Gastroesophageal sphincter (tissue), 4 donors: Measurements from ENCODE around the gene MAP7D2. TPM values are rescaled to one million over a fixed set of nuclear protein-coding genes. Genes with fewer than 3 reads are reported as not detected.

Experiments
- ATAC-seq: fragments of 150-250 bp; one replicate; pipeline ENCODE4 v1.9.1; 2016; ENCODE audit warnings: mild to moderate bottlenecking, moderate library complexity
- H3K27ac ChIP-seq, 4 donors: fragments of 200-600 bp; sonication (generic) in 3 of 4; 1 replicate in 3 of 4; 2 replicates in 1 of 4; pipeline ENCODE4 v1.5.1; 2016 to 2019
- H3K27me3 ChIP-seq: fragments of 200-600 bp; sonication (generic); one replicate; pipeline ENCODE4 v1.5.1; 2019
- H3K36me3 ChIP-seq, 2 donors: fragments of 200-600 bp; sonication (generic); one replicate each; pipeline ENCODE4 v1.5.1; 2019; ENCODE audit warnings: control low read depth in 1 of 2
- H3K4me1 ChIP-seq, 3 donors: fragments of 200-600 bp; sonication (generic); 1 replicate in 2 of 3; 2 replicates in 1 of 3; pipeline ENCODE4 v1.5.1; 2016 to 2019; ENCODE audit warnings: control low read depth in 2 of 3
- H3K4me3 ChIP-seq, 2 donors: fragments of 200-600 bp; sonication (generic); one replicate each; pipeline ENCODE4 v1.5.1; 2019; ENCODE audit warnings: mild to moderate bottlenecking in 1 of 2, moderate library complexity in 1 of 2
- H3K9me3 ChIP-seq, 3 donors: fragments of 200-600 bp; sonication (generic); one replicate each; pipeline ENCODE4 v1.5.1; 2017 to 2019; ENCODE audit warnings: control low read depth in 2 of 3
- EP300 ChIP-seq: sonication (generic); formaldehyde crosslinking; IDR thresholded peaks from one replicate; pipeline ENCODE4 v1.6.1; 2017; ENCODE audit warnings: antibody characterized with exemption, mild to moderate bottlenecking
- POLR2A ChIP-seq, 2 donors: fragments of 450-650 bp; IDR thresholded peaks; one replicate each; pipeline ENCODE4 v1.6.1; 2017; ENCODE audit warnings: antibody characterized with exemption in 2 of 2, mild to moderate bottlenecking in 2 of 2, moderate library complexity in 1 of 2
- POLR2AphosphoS5 ChIP-seq: sonication (generic); formaldehyde crosslinking; IDR thresholded peaks from one replicate; pipeline ENCODE4 v1.6.1; 2017; ENCODE audit warnings: antibody characterized with exemption
- WGBS, 2 donors: methylation state at CpG; one replicate each; pipeline ENCODE4 v1.1.5; 2018; ENCODE audit warnings: low coverage in 1 of 2; 5-methylcytosine and 5-hydroxymethylcytosine counted together
- total RNA-seq, 4 donors: library from RNA; depleted of rRNA; stranded (reverse); fragments of >200 nt; gene quantifications; one replicate each; pipeline ENCODE4 v1.1.0, GENCODE V29; 2016
- TF ChIP-seq, protein P1 (sequence below), 4 experiments: fragments of 200-600 bp in 2 of 4; fragments of 450-650 bp in 2 of 4; sonication (generic) in 1 of 4; IDR thresholded peaks; one replicate each; pipeline ENCODE4 v1.5.1; 2017 to 2019; ENCODE audit warnings: antibody characterized with exemption in 4 of 4, mild to moderate bottlenecking in 2 of 4, moderate library complexity in 2 of 4

The MAP7D2 gene
- total RNA-seq, 4 donors from 2014 or later, result 0.27 to 0.42 (median 0.27) TPM; not detected in 1

DNA sequence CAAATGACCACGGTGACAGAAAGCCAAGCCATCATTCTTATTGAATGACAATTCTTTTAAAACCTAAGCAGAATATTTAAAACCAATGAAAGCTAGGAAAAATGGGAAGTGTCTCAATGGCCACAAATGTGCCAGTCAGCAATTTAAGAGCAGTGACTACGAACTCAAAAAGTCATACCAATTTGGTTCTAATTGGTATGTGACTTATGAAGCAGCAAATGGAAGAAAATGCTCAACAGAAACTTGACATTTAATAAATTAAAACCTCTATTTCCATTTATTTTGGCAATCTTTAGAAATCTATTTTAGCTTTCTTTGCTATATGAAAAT, 100.1 kb downstream of the MAP7D2 start:
- no peak for ATAC-seq
- TF ChIP-seq POLR2A (IDR thresholded peaks at IDR 0.05) (no peak), EP300 (no peak), POLR2AphosphoS5 (no peak)
- TF ChIP-seq, protein P1, sequence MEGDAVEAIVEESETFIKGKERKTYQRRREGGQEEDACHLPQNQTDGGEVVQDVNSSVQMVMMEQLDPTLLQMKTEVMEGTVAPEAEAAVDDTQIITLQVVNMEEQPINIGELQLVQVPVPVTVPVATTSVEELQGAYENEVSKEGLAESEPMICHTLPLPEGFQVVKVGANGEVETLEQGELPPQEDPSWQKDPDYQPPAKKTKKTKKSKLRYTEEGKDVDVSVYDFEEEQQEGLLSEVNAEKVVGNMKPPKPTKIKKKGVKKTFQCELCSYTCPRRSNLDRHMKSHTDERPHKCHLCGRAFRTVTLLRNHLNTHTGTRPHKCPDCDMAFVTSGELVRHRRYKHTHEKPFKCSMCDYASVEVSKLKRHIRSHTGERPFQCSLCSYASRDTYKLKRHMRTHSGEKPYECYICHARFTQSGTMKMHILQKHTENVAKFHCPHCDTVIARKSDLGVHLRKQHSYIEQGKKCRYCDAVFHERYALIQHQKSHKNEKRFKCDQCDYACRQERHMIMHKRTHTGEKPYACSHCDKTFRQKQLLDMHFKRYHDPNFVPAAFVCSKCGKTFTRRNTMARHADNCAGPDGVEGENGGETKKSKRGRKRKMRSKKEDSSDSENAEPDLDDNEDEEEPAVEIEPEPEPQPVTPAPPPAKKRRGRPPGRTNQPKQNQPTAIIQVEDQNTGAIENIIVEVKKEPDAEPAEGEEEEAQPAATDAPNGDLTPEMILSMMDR (IDR thresholded peaks at IDR 0.05), result no peak

GRCh38 chrX:20015945-20016615, 100.6 kb downstream of the MAP7D2 start:
- WGBS, 2 donors, result 51 to 84% methylated on average over 2 to 9 of the region's 9 CpGs
- Histone ChIP-seq H3K27me3 (no peaks in the 10 kb centered on the region), H3K9me3 (no peaks in the 10 kb centered on the region), H3K4me3 (no peak overlapping the region), H3K27ac (no peak overlapping the region), H3K4me1 (no peaks in the 10 kb centered on the region), H3K36me3 (no peaks in the 10 kb centered on the region)
- TF ChIP-seq POLR2A (IDR thresholded peaks at IDR 0.05) (no peak), EP300 (no peak), POLR2AphosphoS5 (no peak)
- TF ChIP-seq, protein P1 (IDR thresholded peaks at IDR 0.05), result no peak
- no peak for ATAC-seq

More for the DNA sequence above, 100.1 kb downstream of the MAP7D2 start:
- WGBS, 2 donors, result 55 to 60% methylated on average over 1 to 2 of the region's 2 CpGs
- H3K4me1 ChIP-seq, result no peaks in the 10 kb centered on the region
- H3K36me3 ChIP-seq, result no peaks in the 10 kb centered on the region
- H3K27me3 ChIP-seq, result no peaks in the 10 kb centered on the region
- H3K9me3 ChIP-seq, result no peaks in the 10 kb centered on the region
- no peak overlapping the region for H3K27ac ChIP-seq
- no peak overlapping the region for H3K4me3 ChIP-seq

GRCh38 chrX:20015422-20015821, 101.3 kb downstream of the MAP7D2 start:
- Histone ChIP-seq H3K27ac (no peak overlapping the region), H3K27me3 (no peaks in the 10 kb centered on the region), H3K9me3 (no peaks in the 10 kb centered on the region), H3K36me3 (no peaks in the 10 kb centered on the region), H3K4me3 (no peak overlapping the region), H3K4me1 (no peaks in the 10 kb centered on the region)
- 80% methylated on average over 1 of the region's 1 CpG; no CpG with 5 or more reads in 1 of the 2 donors for WGBS, 2 donors
- TF ChIP-seq EP300 (no peak), POLR2AphosphoS5 (no peak), POLR2A (IDR thresholded peaks at IDR 0.05) (no peak)
- TF ChIP-seq, protein P1 (IDR thresholded peaks at IDR 0.05), result no peak
- no peak for ATAC-seq

DNA sequence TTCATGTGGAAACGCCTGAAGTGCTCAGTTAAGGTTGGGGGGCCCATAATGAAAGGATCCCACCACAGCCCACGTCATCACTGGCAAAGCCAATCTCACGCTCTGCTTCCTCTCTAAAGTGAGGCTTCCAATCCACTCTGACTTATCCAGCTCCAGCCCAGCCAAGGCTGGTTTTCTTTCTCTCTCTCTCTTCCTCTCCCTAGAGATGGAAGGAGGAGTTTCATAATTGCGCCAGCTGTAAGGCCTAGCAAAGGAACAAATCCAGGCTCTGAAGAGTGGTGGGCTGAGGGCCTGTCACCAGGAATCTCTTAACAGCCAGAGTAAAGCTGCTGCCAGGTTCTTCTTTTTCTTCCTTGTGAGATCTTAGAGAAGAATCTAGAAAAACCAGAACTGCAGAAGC, 105.1 kb downstream of the MAP7D2 start:
- Histone ChIP-seq H3K27ac (no peak overlapping the region), H3K9me3 (no peaks in the 10 kb centered on the region), H3K4me1 (no peaks in the 10 kb centered on the region), H3K4me3 (no peak overlapping the region), H3K36me3 (no peaks in the 10 kb centered on the region), H3K27me3 (no peaks in the 10 kb centered on the region)
- WGBS, 2 donors, result 57% methylated on average over 1 of the region's 4 CpGs; no CpG with 5 or more reads in 1 of the 2 donors
- TF ChIP-seq EP300, result no peak
- TF ChIP-seq, protein P1 (IDR thresholded peaks at IDR 0.05), result no peak
- no peak for TF ChIP-seq POLR2A (IDR thresholded peaks at IDR 0.05)
- no peak for TF ChIP-seq POLR2AphosphoS5
- no peak for ATAC-seq

DNA sequence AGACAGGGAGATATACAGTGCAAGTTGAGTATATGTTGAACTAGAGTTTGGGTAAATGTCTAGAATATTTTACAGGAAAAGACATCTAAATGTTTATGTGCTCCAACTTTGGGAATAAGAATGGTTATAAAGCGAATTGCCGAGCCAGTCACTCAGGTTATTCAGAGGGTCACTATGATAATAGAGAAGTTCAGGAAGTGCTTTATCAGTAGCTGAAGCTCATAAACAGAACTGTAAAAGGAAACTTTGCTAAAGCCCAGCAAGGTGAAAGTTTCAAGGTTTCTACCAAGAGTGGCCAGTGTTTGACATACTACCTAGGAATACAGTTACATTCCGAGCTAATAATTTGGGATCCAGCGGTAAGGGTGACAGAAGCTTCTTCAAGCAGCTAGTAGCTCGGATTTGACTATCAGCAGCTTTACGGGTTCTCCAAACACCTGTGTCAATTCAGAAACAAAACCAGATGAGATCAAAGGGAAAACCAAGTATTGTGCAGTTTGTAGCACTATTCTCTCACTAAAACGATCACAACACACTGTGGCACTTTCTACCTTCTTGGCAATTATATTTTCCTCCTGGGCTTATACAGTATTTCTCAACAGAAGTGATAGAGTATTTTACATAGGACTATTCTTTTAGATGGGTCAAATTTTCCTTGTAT, 108.6 kb downstream of the MAP7D2 start:
- TF ChIP-seq EP300, result no peak
- TF ChIP-seq, protein P1 (IDR thresholded peaks at IDR 0.05), result no peak
- TF ChIP-seq POLR2AphosphoS5, result no peak
- TF ChIP-seq POLR2A (IDR thresholded peaks at IDR 0.05), result no peak
- no peak overlapping the region for H3K4me3 ChIP-seq
- WGBS, 2 donors, result 60 to 69% methylated on average over 4 to 6 of the region's 7 CpGs
- ATAC-seq, result no peak
- H3K9me3 ChIP-seq, result no peaks in the 10 kb centered on the region
- H3K27me3 ChIP-seq, result no peaks in the 10 kb centered on the region
- no peak overlapping the region for H3K27ac ChIP-seq
- no peaks in the 10 kb centered on the region for H3K4me1 ChIP-seq
- no peaks in the 10 kb centered on the region for H3K36me3 ChIP-seq
